B cell (primary cell): ENCODE data around the gene KCNJ12. TPM values are rescaled to one million over a fixed set of nuclear protein-coding genes. Genes with fewer than 3 reads are reported as not detected.

Experiments
- ATAC-seq: fragments of 200-7000 bp; cut with Tn5 transposase; one replicate; pipeline ENCODE4 v1.10.0; 2021; ENCODE audit warnings: low read depth, mild to moderate bottlenecking, moderate number of reproducible peaks, moderate library complexity
- CTCF ChIA-PET: fragments of 350-600 bp; sonication (Branson Sonifier 250); formaldehyde crosslinking; loops from one replicate; lab custom pipeline; 2021; ENCODE audit warnings: antibody characterized with exemption, inconsistent platforms; lab: Charles Lee
- POLR2A ChIA-PET: fragments of 350-600 bp; sonication (Branson Sonifier 250); formaldehyde crosslinking; loops from one replicate; lab custom pipeline; 2021; ENCODE audit warnings: antibody characterized with exemption; lab: Charles Lee
- DNase-seq: peaks from one replicate; pipeline ENCODE4 v3.0.0; 2013
- H2AFZ ChIP-seq: 2 replicates; pipeline ENCODE4 v1.6.1; 2012; ENCODE audit warnings: mild to moderate bottlenecking, low read depth, low read length; ENCODE audit not compliant: insufficient read depth, poor library complexity, severe bottlenecking
- H3K27ac ChIP-seq, 2 donors: 1 replicate in 1 of 2; 2 replicates in 1 of 2; pipeline ENCODE4 v1.5.1; 2012 to 2013; ENCODE audit warnings: low read length in 2 of 2, mild to moderate bottlenecking in 2 of 2, moderate library complexity in 1 of 2
- H3K27me3 ChIP-seq, 4 experiments: fragments of 200-600 bp in 1 of 4; sonication (generic) in 1 of 4; replicated peaks in 1 of 4; 1 replicate in 2 of 4; 2 replicates in 2 of 4; pipeline versions ENCODE4 v1.6.1 to v1.7.0; 2013 to 2016; ENCODE audit warnings: low read length in 3 of 4, mild to moderate bottlenecking in 2 of 4, mixed read lengths in 1 of 4, moderate library complexity in 1 of 4; ENCODE audit not compliant: insufficient read depth in 4 of 4, control insufficient read depth in 3 of 4; ENCODE audit errors: control extremely low read depth in 1 of 4
- H3K36me3 ChIP-seq, 2 experiments: replicated peaks in 1 of 2; 1 replicate in 1 of 2; 2 replicates in 1 of 2; pipeline versions ENCODE4 v1.6.1 to v1.7.1; 2013; ENCODE audit warnings: low read length in 1 of 2; ENCODE audit not compliant: insufficient read depth in 2 of 2, control insufficient read depth in 1 of 2; ENCODE audit errors: control extremely low read depth in 1 of 2, extremely low read depth in 1 of 2
- H3K4me1 ChIP-seq, 2 donors: fragments of 200-600 bp in 1 of 2; sonication (generic) in 1 of 2; 1 replicate in 1 of 2; 2 replicates in 1 of 2; pipeline versions ENCODE4 v1.5.1 to v1.6.1; 2013 to 2017; ENCODE audit warnings: low read length in 2 of 2; ENCODE audit not compliant: control insufficient read depth in 2 of 2, insufficient read depth in 2 of 2
- H3K4me2 ChIP-seq: replicated peaks from 2 replicates; pipeline ENCODE3; 2012; ENCODE audit warnings: mild to moderate bottlenecking, low read depth, low read length; ENCODE audit not compliant: poor library complexity, severe bottlenecking
- H3K4me3 ChIP-seq, 5 experiments: fragments of 200-600 bp in 1 of 5; sonication (generic) in 1 of 5; 1 replicate in 3 of 5; 2 replicates in 2 of 5; pipeline versions ENCODE4 v1.5.1 to v1.7.0; 2011 to 2016; ENCODE audit warnings: low read length in 4 of 5, mild to moderate bottlenecking in 4 of 5, low read depth in 2 of 5, control low read depth in 1 of 5, moderate library complexity in 1 of 5; ENCODE audit not compliant: insufficient read depth in 1 of 5; ENCODE audit errors: control extremely low read depth in 1 of 5, extremely low read depth in 1 of 5
- H3K79me2 ChIP-seq: fragments of 200-600 bp; sonication (generic); one replicate; pipeline ENCODE4 v1.6.0; 2016; ENCODE audit warnings: low read length; ENCODE audit not compliant: control insufficient read depth, insufficient read depth
- H3K9ac ChIP-seq: fragments of 200-600 bp; sonication (generic); 2 replicates; pipeline ENCODE4 v1.6.1; 2017; ENCODE audit warnings: mild to moderate bottlenecking, low read length, moderate library complexity
- H3K9me3 ChIP-seq, 3 donors: one replicate each; pipeline versions ENCODE4 v1.6.1 to v1.7.1; 2013; ENCODE audit warnings: low read length in 2 of 3; ENCODE audit not compliant: control insufficient read depth in 2 of 3, insufficient read depth in 1 of 3; ENCODE audit errors: control extremely low read depth in 1 of 3
- H4K20me1 ChIP-seq: 2 replicates; pipeline ENCODE4 v1.6.0; 2012; ENCODE audit warnings: mild to moderate bottlenecking, low read length; ENCODE audit not compliant: insufficient read depth, control insufficient read depth, poor library complexity, severe bottlenecking
- H3K27ac Mint-ChIP-seq: one replicate; pipeline ENCODE4 v1.8.0; 2021; ENCODE audit warnings: mixed read lengths
- H3K27me3 Mint-ChIP-seq: one replicate; pipeline ENCODE4 v1.8.0; 2021; ENCODE audit warnings: mixed read lengths
- H3K4me1 Mint-ChIP-seq: one replicate; pipeline ENCODE4 v1.8.0; 2021; ENCODE audit warnings: mixed read lengths
- H3K4me3 Mint-ChIP-seq: one replicate; pipeline ENCODE4 v1.8.0; 2021; ENCODE audit warnings: mixed read lengths
- H3K9me3 Mint-ChIP-seq: one replicate; pipeline ENCODE4 v1.8.0; 2022; ENCODE audit warnings: mixed read lengths; ENCODE audit not compliant: insufficient read depth
- EZH2 ChIP-seq: IDR thresholded peaks from 2 replicates; pipeline ENCODE4 v1.6.1; 2012; ENCODE audit warnings: borderline replicate concordance, low read depth, mild to moderate bottlenecking, moderate library complexity, low read length; ENCODE audit not compliant: insufficient read depth, poor library complexity, severe bottlenecking
- WGBS: methylation state at CpG from one replicate; pipeline ENCODE4 v1.1.5; 2013; ENCODE audit warnings: missing lambda C conversion rate; ENCODE audit not compliant: insufficient coverage; 5-methylcytosine and 5-hydroxymethylcytosine counted together
- intact Hi-C: fragments of 100-400 bp; cut with micrococcal nuclease; formaldehyde crosslinking; loops from one replicate; pipeline ENCODE4 v1.10.0; 2022
- polyA plus RNA-seq: library from polyadenylated mRNA; depleted of rRNA; stranded (reverse); fragments of >200 nt; gene quantifications from 2 replicates; pipeline ENCODE4 v1.2.3, GENCODE V29; 2012
- total RNA-seq, 2 donors: library from RNA; stranded (reverse); fragments of 120-200 nt in 1 of 2; gene quantifications; 1 replicate in 1 of 2; 2 replicates in 1 of 2; pipeline versions ENCODE4 v1.2.3 to v1.2.4, GENCODE V29; 2013 to 2022
- TF ChIP-seq, protein P1 (sequence below): fragments of 200-600 bp; IDR thresholded peaks from one replicate; pipeline ENCODE4 v1.8.0; 2022; ENCODE audit warnings: antibody characterized with exemption, mild to moderate bottlenecking

Gene KCNJ12
- total and polyA plus RNA-seq, 2 donors (not counting 1 experiment from before 2014, with no cell fraction given), result not detected

DNA sequence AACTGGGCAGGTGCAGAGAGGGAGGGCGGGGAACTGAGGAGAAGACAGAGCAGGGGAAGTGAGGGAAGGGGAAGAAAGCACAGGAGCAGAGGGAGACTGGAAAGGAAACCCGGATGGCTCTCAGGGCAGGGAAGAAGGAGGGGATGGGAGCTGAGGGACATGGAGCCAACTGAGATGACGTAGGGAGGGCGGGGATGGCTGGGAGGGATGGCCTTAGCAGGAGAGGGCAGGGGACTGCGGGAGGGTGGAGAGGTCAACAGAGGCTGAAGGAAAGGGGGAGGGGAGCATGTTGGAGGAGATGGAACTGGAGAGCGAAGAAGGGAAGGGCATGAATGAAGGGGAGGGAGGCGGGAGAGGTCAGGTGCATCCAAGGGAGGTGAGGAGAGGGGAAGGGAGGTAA, 81.9 kb downstream of the KCNJ12 start:
- H3K27ac Mint-ChIP-seq, result no peak overlapping the region
- Histone ChIP-seq H3K79me2 (no peaks in the 10 kb centered on the region), H4K20me1 (no peaks in the 10 kb centered on the region), H3K4me1 (peaks cover 4 to 5% of the 10 kb centered on the region in 2 donors), H3K36me3 (no peaks in the 10 kb centered on the region), H3K27me3 (peaks cover 0 to 26% (median 4%) of the 10 kb centered on the region in 4 experiments), H3K27ac (no peak overlapping the region), H3K4me2 (no peak overlapping the region), H3K4me3 (no peak overlapping the region), H2AFZ (no peak overlapping the region), H3K9ac (no peak overlapping the region), H3K9me3 (peaks cover 0 to 2% (median 0%) of the 10 kb centered on the region in 3 donors)
- H3K4me3 Mint-ChIP-seq, result no peak overlapping the region
- ChIA-PET CTCF (interaction anchor here (1.2 to 2.0 kb wide), 2 partner anchors 55 to 337 kb away, joined by 4 to 21 read pairs; no protein-coding TSS in a partner anchor), POLR2A (no interaction called here)
- H3K4me1 Mint-ChIP-seq, result peaks cover 9% of the 10 kb centered on the region
- DNase-seq (no peak), ATAC-seq (no peak)
- TF ChIP-seq, protein P1, sequence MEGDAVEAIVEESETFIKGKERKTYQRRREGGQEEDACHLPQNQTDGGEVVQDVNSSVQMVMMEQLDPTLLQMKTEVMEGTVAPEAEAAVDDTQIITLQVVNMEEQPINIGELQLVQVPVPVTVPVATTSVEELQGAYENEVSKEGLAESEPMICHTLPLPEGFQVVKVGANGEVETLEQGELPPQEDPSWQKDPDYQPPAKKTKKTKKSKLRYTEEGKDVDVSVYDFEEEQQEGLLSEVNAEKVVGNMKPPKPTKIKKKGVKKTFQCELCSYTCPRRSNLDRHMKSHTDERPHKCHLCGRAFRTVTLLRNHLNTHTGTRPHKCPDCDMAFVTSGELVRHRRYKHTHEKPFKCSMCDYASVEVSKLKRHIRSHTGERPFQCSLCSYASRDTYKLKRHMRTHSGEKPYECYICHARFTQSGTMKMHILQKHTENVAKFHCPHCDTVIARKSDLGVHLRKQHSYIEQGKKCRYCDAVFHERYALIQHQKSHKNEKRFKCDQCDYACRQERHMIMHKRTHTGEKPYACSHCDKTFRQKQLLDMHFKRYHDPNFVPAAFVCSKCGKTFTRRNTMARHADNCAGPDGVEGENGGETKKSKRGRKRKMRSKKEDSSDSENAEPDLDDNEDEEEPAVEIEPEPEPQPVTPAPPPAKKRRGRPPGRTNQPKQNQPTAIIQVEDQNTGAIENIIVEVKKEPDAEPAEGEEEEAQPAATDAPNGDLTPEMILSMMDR, result no peak
- TF ChIP-seq EZH2, result no peak
- no peaks in the 10 kb centered on the region for H3K9me3 Mint-ChIP-seq
- intact Hi-C loops, result no loop called here
- WGBS, result 85% methylated on average over 7 of the region's 7 CpGs
- peaks cover 38% of the 10 kb centered on the region for H3K27me3 Mint-ChIP-seq

DNA sequence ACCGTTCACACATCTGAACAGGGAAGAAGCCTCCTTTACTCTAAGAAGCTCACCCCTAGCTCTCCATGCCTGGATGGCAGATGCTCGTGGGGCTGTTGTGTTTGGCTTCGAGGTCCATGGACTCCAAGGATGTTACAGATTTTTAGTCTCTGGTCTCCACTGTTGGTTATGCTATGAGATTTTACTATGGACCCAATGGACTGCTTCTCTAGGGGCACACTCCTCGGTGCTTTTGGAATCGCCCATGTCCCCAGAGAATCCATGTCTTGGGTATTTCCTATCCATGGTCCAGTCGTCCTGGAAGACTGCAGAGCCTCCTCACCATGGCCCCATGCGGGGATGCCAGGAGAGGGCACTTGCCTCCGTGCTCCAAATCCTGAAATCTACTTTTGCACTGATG, 83.4 kb downstream of the KCNJ12 start:
- Histone ChIP-seq H3K36me3 (no peaks in the 10 kb centered on the region), H4K20me1 (no peaks in the 10 kb centered on the region), H3K27ac (no peak overlapping the region), H3K79me2 (no peaks in the 10 kb centered on the region), H2AFZ (no peak overlapping the region), H3K9ac (no peak overlapping the region), H3K4me1 (peaks cover 13 to 15% of the 10 kb centered on the region in 2 donors), H3K9me3 (peaks cover 0 to 2% (median 0%) of the 10 kb centered on the region in 3 donors), H3K27me3 (peaks cover 0 to 33% (median 3%) of the 10 kb centered on the region in 4 experiments), H3K4me3 (no peak overlapping the region), H3K4me2 (no peak overlapping the region)
- Mint-ChIP-seq H3K4me3 (no peak overlapping the region), H3K4me1 (peaks cover 18% of the 10 kb centered on the region), H3K27ac (no peak overlapping the region), H3K9me3 (no peaks in the 10 kb centered on the region), H3K27me3 (peaks cover 46% of the 10 kb centered on the region)
- intact Hi-C loops, result no loop called here
- ChIA-PET POLR2A (no interaction called here), CTCF (no interaction called here)
- WGBS, result 84% methylated on average over 6 of the region's 8 CpGs
- TF ChIP-seq, protein P1, result no peak
- no peak for TF ChIP-seq EZH2
- DNase-seq, result no peak
- ATAC-seq, result no peak
